SK-N-SH (cell line): ENCODE measurements around the gene NEGR1. TPM values are rescaled to one million over a fixed set of nuclear protein-coding genes. Genes with fewer than 3 reads are reported as not detected.

Experiments used
- CTCF ChIA-PET: fragments of 300-600, 350-600 bp; formaldehyde crosslinking; extraction: SDS; loops from one replicate; lab custom pipeline; 2021; lab: Yijun Ruan, JAX
- POLR2A ChIA-PET: fragments of 350-600 bp; sonication (Branson Sonifier 250); formaldehyde crosslinking; extraction: SDS; loops from one replicate; lab custom pipeline; 2020; ENCODE audit warnings: antibody characterized with exemption, inconsistent platforms; lab: Yijun Ruan, JAX
- DNase-seq: peaks from one replicate; pipeline ENCODE4 v3.0.0; 2012
- H2AFZ ChIP-seq: fragments of 200-600 bp; sonication (generic); 2 replicates; pipeline ENCODE4 v1.8.1; 2016; ENCODE audit warnings: antibody characterized with exemption, mild to moderate bottlenecking, low read depth
- H3F3A ChIP-seq: fragments of 200-600 bp; sonication (generic); replicated peaks from 2 replicates; pipeline ENCODE3; 2016; ENCODE audit warnings: antibody characterized with exemption, mild to moderate bottlenecking; ENCODE audit not compliant: insufficient read depth
- H3K27ac ChIP-seq, 2 experiments: fragments of 200-500 bp in 1 of 2; fragments of 200-600 bp in 1 of 2; sonication (Bioruptor generic) in 1 of 2; sonication (generic), shearing (Covaris generic) in 1 of 2; 2 replicates each; pipeline versions ENCODE4 v1.5.1 to v1.6.1; 2014 to 2016; ENCODE audit warnings: low read depth in 2 of 2, inconsistent platforms in 1 of 2, low read length in 1 of 2, mild to moderate bottlenecking in 1 of 2, mixed read lengths in 1 of 2
- H3K27me3 ChIP-seq: fragments of 200-600 bp; sonication (generic), shearing (Covaris generic); 2 replicates; pipeline ENCODE4 v1.6.1; 2016; ENCODE audit warnings: mixed run types; ENCODE audit not compliant: insufficient read depth
- H3K36me3 ChIP-seq, 2 experiments: fragments of 200-500 bp in 1 of 2; fragments of 200-600 bp in 1 of 2; sonication (Bioruptor generic) in 1 of 2; sonication (generic) in 1 of 2; replicated peaks in 1 of 2; 2 replicates each; pipeline versions ENCODE3 to v1.5.1; 2014 to 2016; ENCODE audit warnings: low read length in 1 of 2, mild to moderate bottlenecking in 1 of 2; ENCODE audit not compliant: insufficient read depth in 2 of 2, control insufficient read depth in 1 of 2
- H3K4me1 ChIP-seq, 2 experiments: fragments of 200-500 bp in 1 of 2; fragments of 200-600 bp in 1 of 2; sonication (Bioruptor generic) in 1 of 2; sonication (generic), shearing (Covaris generic) in 1 of 2; 2 replicates each; pipeline versions ENCODE4 v1.5.1 to v1.6.1; 2014 to 2016; ENCODE audit warnings: low read depth in 1 of 2, low read length in 1 of 2, mixed run types in 1 of 2; ENCODE audit not compliant: insufficient read depth in 2 of 2, control insufficient read depth in 1 of 2
- H3K4me2 ChIP-seq: fragments of 200-600 bp; sonication (generic), shearing (Covaris generic); 2 replicates; pipeline ENCODE4 v1.6.1; 2017; ENCODE audit warnings: mixed run types
- H3K4me3 ChIP-seq, 2 experiments: fragments of 200-500 bp in 1 of 2; fragments of 200-600 bp in 1 of 2; sonication (Bioruptor generic) in 1 of 2; sonication (generic), shearing (Covaris generic) in 1 of 2; 2 replicates each; pipeline versions ENCODE4 v1.5.1 to v1.8.1; 2014 to 2016; ENCODE audit warnings: low read depth in 2 of 2, inconsistent platforms in 1 of 2, low read length in 1 of 2, mild to moderate bottlenecking in 1 of 2, mixed read lengths in 1 of 2, moderate library complexity in 1 of 2
- H3K79me2 ChIP-seq: fragments of 200-600 bp; sonication (generic); 2 replicates; pipeline ENCODE4 v1.8.1; 2017; ENCODE audit warnings: mild to moderate bottlenecking; ENCODE audit not compliant: insufficient read depth
- H3K9ac ChIP-seq: fragments of 200-600 bp; sonication (generic); 2 replicates; pipeline ENCODE4 v1.6.1; 2017; ENCODE audit warnings: mixed run types
- H3K9me2 ChIP-seq: fragments of 200-600 bp; sonication (generic); 2 replicates; pipeline ENCODE4 v1.6.1; 2017; ENCODE audit warnings: mixed run types
- H3K9me3 ChIP-seq: fragments of 200-600 bp; sonication (generic); 2 replicates; pipeline ENCODE4 v1.6.1; 2017; ENCODE audit warnings: mixed run types, mild to moderate bottlenecking, moderate library complexity
- H4K20me1 ChIP-seq: fragments of 200-600 bp; sonication (generic); 2 replicates; pipeline ENCODE4 v1.6.1; 2017; ENCODE audit warnings: mild to moderate bottlenecking, mixed run types; ENCODE audit not compliant: insufficient read depth
- CHD2 ChIP-seq: fragments of 150-350 bp; IDR thresholded peaks from 2 replicates; pipeline ENCODE4 v1.6.1; 2018; ENCODE audit warnings: low read length; ENCODE audit not compliant: partially characterized antibody
- ELF1 ChIP-seq: IDR thresholded peaks from 2 replicates; pipeline ENCODE4 v1.4.0; 2012
- EZH2phosphoT487 ChIP-seq: fragments of 200-600 bp; sonication (generic); IDR thresholded peaks from 2 replicates; pipeline ENCODE4 v1.6.1; 2017; ENCODE audit warnings: low read depth, mixed run types, mild to moderate bottlenecking, antibody characterized with exemption, moderate library complexity, borderline replicate concordance
- FOXM1 ChIP-seq: IDR thresholded peaks from 2 replicates; pipeline ENCODE4 v1.4.0; 2012; ENCODE audit warnings: low read depth, mild to moderate bottlenecking
- GABPA ChIP-seq: IDR thresholded peaks from 2 replicates; pipeline ENCODE4 v1.4.0; 2012; ENCODE audit warnings: low read depth, mild to moderate bottlenecking
- JUND ChIP-seq: IDR thresholded peaks from 2 replicates; pipeline ENCODE4 v1.4.0; 2012
- NFIC ChIP-seq: IDR thresholded peaks from 2 replicates; pipeline ENCODE4 v1.4.0; 2012; ENCODE audit warnings: borderline replicate concordance
- POLR2AphosphoS5 ChIP-seq: IDR thresholded peaks from 2 replicates; pipeline ENCODE4 v1.6.1; 2012; ENCODE audit warnings: low read depth, low read length
- RFX5 ChIP-seq: IDR thresholded peaks from 2 replicates; pipeline ENCODE4 v1.6.1; 2012; ENCODE audit warnings: mild to moderate bottlenecking, improper control_type of control experiment, low read length
- RXRA ChIP-seq: IDR thresholded peaks from 2 replicates; pipeline ENCODE4 v1.4.0; 2012; ENCODE audit warnings: low read depth, mild to moderate bottlenecking, borderline replicate concordance
- TAF1 ChIP-seq: IDR thresholded peaks from 2 replicates; pipeline ENCODE4 v1.6.1; 2012; ENCODE audit warnings: low read depth, mild to moderate bottlenecking, low read length, moderate library complexity, borderline replicate concordance
- TCF12 ChIP-seq: IDR thresholded peaks from 2 replicates; pipeline ENCODE4 v1.4.0; 2012
- YY1 ChIP-seq: IDR thresholded peaks from 2 replicates; pipeline ENCODE4 v1.4.0; 2012; ENCODE audit warnings: low read depth, mild to moderate bottlenecking
- WGBS: methylation state at CpG from one replicate; pipeline ENCODE4 v1.1.6; 2017; ENCODE audit warnings: low lambda C conversion rate; 5-methylcytosine and 5-hydroxymethylcytosine counted together
- polyA plus RNA-seq, 3 experiments: library from polyadenylated mRNA; depleted of rRNA; stranded (reverse); fragments of >200 nt; gene quantifications; 2 replicates each; pipeline ENCODE4 v1.2.3, GENCODE V29; 2012
- TF ChIP-seq, protein P1 (sequence below): fragments of 150-350 bp; IDR thresholded peaks from 2 replicates; pipeline ENCODE4 v1.6.1; 2016; ENCODE audit warnings: mild to moderate bottlenecking, low read depth, low read length
- TF ChIP-seq, protein P2 (sequence below): IDR thresholded peaks from 2 replicates; pipeline ENCODE4 v1.4.0; 2012; ENCODE audit warnings: low read depth, borderline replicate concordance
- TF ChIP-seq, protein P3 (sequence below): fragments of 150-350 bp; IDR thresholded peaks from 2 replicates; pipeline ENCODE4 v1.6.1; 2017; ENCODE audit warnings: antibody characterized with exemption, low read length, low read depth, borderline replicate concordance
- TF ChIP-seq, protein P4 (sequence below): IDR thresholded peaks from 2 replicates; pipeline ENCODE4 v1.4.0; 2012; ENCODE audit warnings: low read depth, borderline replicate concordance
- TF ChIP-seq, protein P5 (sequence below): IDR thresholded peaks from 2 replicates; pipeline ENCODE4 v1.6.1; 2012; ENCODE audit warnings: mild to moderate bottlenecking, low read depth, low read length, moderate library complexity

The NEGR1 gene
- polyA plus RNA-seq, 1 of the 3 experiments (the other 2 are of a cell fraction), result 0.21 TPM

DNA sequence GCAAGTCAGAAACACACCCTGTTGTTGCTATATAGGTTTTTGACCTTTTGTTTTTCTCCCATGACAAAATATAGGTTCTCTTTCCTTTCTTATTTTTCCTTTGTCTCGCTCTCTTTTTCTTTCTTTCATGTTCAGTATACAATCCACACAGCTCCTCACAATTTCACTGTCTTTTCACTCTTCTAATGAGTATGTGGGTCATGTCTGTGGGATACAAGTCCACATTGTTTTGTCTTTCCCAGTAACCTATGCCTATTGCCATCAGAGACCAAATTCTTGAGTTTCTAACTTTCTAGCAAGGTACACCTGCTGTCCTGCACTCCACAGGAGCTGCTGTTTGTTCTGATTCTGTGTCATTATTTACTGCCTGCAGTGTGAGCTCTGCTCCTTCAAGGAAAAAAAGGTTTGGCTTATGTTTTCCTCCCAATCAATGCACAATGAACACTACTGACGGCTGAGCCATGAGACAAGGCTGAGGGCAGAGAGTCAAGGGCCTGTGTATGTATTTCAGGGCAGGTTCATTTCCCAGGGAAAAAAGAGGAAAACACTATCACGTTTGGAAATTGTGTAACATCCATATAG lies 453.8 kb downstream of the NEGR1 start:
- H3K9ac ChIP-seq, result no peak overlapping the region
- H3K9me2 ChIP-seq, result no peaks in the 10 kb centered on the region
- H3F3A ChIP-seq, result no peaks in the 10 kb centered on the region
- ChIA-PET CTCF (interaction anchor here (1.1 to 1.7 kb wide), 2 partner anchors 10 to 209 kb away, joined by 3 to 4 read pairs; no protein-coding TSS in a partner anchor), POLR2A (no interaction called here)
- no peak for DNase-seq
- H3K27ac ChIP-seq, result no peak overlapping the region
- H3K36me3 ChIP-seq, result no peaks in the 10 kb centered on the region
- no peaks in the 10 kb centered on the region for H3K9me3 ChIP-seq
- H3K4me3 ChIP-seq, result no peak overlapping the region
- no peaks in the 10 kb centered on the region for H3K79me2 ChIP-seq
- no peak for TF ChIP-seq RXRA
- TF ChIP-seq, protein P1, sequence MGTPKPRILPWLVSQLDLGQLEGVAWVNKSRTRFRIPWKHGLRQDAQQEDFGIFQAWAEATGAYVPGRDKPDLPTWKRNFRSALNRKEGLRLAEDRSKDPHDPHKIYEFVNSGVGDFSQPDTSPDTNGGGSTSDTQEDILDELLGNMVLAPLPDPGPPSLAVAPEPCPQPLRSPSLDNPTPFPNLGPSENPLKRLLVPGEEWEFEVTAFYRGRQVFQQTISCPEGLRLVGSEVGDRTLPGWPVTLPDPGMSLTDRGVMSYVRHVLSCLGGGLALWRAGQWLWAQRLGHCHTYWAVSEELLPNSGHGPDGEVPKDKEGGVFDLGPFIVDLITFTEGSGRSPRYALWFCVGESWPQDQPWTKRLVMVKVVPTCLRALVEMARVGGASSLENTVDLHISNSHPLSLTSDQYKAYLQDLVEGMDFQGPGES, result no peak
- no peak for TF ChIP-seq FOXM1
- TF ChIP-seq, protein P2, sequence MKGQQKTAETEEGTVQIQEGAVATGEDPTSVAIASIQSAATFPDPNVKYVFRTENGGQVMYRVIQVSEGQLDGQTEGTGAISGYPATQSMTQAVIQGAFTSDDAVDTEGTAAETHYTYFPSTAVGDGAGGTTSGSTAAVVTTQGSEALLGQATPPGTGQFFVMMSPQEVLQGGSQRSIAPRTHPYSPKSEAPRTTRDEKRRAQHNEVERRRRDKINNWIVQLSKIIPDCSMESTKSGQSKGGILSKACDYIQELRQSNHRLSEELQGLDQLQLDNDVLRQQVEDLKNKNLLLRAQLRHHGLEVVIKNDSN, result no peak
- no peak for TF ChIP-seq CHD2
- TF ChIP-seq TCF12, result no peak
- TF ChIP-seq POLR2AphosphoS5, result no peak
- no peak for TF ChIP-seq TAF1
- TF ChIP-seq YY1, result no peak
- TF ChIP-seq JUND, result no peak
- no peak for TF ChIP-seq ELF1
- TF ChIP-seq, protein P3, sequence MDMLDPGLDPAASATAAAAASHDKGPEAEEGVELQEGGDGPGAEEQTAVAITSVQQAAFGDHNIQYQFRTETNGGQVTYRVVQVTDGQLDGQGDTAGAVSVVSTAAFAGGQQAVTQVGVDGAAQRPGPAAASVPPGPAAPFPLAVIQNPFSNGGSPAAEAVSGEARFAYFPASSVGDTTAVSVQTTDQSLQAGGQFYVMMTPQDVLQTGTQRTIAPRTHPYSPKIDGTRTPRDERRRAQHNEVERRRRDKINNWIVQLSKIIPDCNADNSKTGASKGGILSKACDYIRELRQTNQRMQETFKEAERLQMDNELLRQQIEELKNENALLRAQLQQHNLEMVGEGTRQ, result no peak
- TF ChIP-seq GABPA, result no peak
- no peak for TF ChIP-seq NFIC
- TF ChIP-seq, protein P4, sequence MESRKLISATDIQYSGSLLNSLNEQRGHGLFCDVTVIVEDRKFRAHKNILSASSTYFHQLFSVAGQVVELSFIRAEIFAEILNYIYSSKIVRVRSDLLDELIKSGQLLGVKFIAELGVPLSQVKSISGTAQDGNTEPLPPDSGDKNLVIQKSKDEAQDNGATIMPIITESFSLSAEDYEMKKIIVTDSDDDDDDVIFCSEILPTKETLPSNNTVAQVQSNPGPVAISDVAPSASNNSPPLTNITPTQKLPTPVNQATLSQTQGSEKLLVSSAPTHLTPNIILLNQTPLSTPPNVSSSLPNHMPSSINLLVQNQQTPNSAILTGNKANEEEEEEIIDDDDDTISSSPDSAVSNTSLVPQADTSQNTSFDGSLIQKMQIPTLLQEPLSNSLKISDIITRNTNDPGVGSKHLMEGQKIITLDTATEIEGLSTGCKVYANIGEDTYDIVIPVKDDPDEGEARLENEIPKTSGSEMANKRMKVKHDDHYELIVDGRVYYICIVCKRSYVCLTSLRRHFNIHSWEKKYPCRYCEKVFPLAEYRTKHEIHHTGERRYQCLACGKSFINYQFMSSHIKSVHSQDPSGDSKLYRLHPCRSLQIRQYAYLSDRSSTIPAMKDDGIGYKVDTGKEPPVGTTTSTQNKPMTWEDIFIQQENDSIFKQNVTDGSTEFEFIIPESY, result no peak
- TF ChIP-seq RFX5, result no peak
- TF ChIP-seq, protein P5, sequence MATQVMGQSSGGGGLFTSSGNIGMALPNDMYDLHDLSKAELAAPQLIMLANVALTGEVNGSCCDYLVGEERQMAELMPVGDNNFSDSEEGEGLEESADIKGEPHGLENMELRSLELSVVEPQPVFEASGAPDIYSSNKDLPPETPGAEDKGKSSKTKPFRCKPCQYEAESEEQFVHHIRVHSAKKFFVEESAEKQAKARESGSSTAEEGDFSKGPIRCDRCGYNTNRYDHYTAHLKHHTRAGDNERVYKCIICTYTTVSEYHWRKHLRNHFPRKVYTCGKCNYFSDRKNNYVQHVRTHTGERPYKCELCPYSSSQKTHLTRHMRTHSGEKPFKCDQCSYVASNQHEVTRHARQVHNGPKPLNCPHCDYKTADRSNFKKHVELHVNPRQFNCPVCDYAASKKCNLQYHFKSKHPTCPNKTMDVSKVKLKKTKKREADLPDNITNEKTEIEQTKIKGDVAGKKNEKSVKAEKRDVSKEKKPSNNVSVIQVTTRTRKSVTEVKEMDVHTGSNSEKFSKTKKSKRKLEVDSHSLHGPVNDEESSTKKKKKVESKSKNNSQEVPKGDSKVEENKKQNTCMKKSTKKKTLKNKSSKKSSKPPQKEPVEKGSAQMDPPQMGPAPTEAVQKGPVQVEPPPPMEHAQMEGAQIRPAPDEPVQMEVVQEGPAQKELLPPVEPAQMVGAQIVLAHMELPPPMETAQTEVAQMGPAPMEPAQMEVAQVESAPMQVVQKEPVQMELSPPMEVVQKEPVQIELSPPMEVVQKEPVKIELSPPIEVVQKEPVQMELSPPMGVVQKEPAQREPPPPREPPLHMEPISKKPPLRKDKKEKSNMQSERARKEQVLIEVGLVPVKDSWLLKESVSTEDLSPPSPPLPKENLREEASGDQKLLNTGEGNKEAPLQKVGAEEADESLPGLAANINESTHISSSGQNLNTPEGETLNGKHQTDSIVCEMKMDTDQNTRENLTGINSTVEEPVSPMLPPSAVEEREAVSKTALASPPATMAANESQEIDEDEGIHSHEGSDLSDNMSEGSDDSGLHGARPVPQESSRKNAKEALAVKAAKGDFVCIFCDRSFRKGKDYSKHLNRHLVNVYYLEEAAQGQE, result no peak
- no peak for TF ChIP-seq EZH2phosphoT487
- WGBS, result 44% methylated on average over 3 of the region's 3 CpGs
- H4K20me1 ChIP-seq, result no peaks in the 10 kb centered on the region
- H2AFZ ChIP-seq, result no peak overlapping the region
- no peaks in the 10 kb centered on the region for H3K4me1 ChIP-seq
- H3K4me2 ChIP-seq, result no peak overlapping the region
- H3K27me3 ChIP-seq, result no peaks in the 10 kb centered on the region
